Heart left ventricle (tissue), 13 donors: Measurements from ENCODE around the gene FRMD4B.

Source experiments
- POLR2A ChIP-seq, 2 donors: fragments of 450-650 bp; IDR thresholded peaks; one replicate each; pipeline ENCODE4 v1.6.1; 2017; ENCODE audit warnings: antibody characterized with exemption in 2 of 2, mild to moderate bottlenecking in 2 of 2, moderate library complexity in 2 of 2
- TF ChIP-seq, protein P1 (sequence below), 12 donors: fragments of 200-600 bp; sonication (generic) in 4 of 12; IDR thresholded peaks; one replicate each; pipeline versions ENCODE4 v1.5.0 to v1.8.0; 2018 to 2022; ENCODE audit warnings: antibody characterized with exemption in 12 of 12, mild to moderate bottlenecking in 5 of 12
- donor health status: ischemic (EF 13 %, LVEDD 7.1; RV severe dilation, severe dysfunction).
- donor health status: DM: no; HTN: yes; CAD: no.
- donor health status: DM: no; HTN: no; CAD: no.
- donor health status: ischemic (EF 25% LVEDD 6.9; RV normal size, moderate dysfunction).
- donor health status: ischemic (EF 25% LVEDD 5.7; RV mildly dilated, moderate dysfunction).
- donor health status: ischemic (EF 35%, LVEDD 5.7; RV mildly dilated, moderate dysfunction).
- donor health status: nonischemic (EF 11% LVEDD 7.7; RV severe dilation, severe dysfunction).
- donor health status: DM: yes; HTN: yes; CAD: no.
- donor health status: PGD.
- donor health status: ischemic (EF 29% LVEDD 5.4; RV normal size, mild dysfunction).
- donor health status: nonischemic (EF 23%, LVEDD 6.1; RV moderate dilation, normal function).

DNA sequence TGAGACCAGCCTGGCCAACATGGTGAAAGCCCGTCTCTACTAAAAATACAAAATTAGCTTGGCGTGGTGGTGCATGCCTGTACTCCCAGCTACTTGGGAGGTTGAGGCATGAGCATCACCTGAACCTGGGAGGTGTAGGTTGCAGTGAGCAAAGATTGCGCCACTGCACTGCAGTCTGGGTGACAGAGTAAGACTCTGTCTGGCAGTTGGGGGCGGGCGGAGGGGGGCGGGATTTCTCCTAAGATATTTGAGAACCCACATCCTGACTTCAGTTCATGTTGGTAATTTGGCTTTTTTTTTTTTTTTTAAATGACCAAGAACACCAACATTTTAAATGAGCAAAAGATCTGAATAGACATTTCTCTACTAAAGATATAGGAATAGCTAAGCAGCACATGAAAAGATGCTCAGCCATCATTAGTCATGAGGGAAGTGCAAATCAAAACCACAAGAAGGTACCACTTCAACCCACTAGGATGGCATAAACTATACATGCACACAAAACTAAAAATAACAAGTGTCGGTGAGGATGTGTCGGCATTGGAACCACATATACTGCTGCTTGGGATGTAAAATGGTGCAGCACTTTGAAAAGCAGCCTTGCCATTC, 187.9 kb downstream of the FRMD4B start:
- TF ChIP-seq, protein P1, sequence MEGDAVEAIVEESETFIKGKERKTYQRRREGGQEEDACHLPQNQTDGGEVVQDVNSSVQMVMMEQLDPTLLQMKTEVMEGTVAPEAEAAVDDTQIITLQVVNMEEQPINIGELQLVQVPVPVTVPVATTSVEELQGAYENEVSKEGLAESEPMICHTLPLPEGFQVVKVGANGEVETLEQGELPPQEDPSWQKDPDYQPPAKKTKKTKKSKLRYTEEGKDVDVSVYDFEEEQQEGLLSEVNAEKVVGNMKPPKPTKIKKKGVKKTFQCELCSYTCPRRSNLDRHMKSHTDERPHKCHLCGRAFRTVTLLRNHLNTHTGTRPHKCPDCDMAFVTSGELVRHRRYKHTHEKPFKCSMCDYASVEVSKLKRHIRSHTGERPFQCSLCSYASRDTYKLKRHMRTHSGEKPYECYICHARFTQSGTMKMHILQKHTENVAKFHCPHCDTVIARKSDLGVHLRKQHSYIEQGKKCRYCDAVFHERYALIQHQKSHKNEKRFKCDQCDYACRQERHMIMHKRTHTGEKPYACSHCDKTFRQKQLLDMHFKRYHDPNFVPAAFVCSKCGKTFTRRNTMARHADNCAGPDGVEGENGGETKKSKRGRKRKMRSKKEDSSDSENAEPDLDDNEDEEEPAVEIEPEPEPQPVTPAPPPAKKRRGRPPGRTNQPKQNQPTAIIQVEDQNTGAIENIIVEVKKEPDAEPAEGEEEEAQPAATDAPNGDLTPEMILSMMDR (IDR thresholded peaks at IDR 0.05): no peak
- no peak for TF ChIP-seq POLR2A (IDR thresholded peaks at IDR 0.05)
